ENCODE measurements around the gene ZBTB47.

The ZBTB47 gene

DNA sequence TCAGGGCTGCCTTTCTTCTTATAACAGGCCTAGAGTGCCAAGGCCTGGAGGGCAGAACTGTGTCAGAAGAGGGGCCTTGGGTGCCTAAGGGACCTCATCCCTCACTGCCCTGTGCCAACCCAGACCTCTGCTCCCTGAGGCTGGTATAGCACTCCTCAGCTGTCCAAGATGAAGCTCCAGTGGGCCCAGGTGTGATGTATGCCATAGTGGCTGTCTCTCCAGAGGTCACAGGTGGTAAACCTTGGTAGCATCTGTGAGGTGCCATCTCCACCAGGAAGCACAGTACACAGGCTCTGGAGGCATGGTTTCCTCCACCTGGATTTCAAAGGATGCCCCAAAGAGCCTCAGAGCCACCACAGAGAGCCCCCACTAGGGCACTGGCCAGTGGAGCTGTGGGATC lies 19.6 kb downstream of the ZBTB47 start:
- no peak overlapping the region for H3K4me3 ChIP-seq (ENCODE audit: low read depth, low read length)
- H4K91ac ChIP-seq (ENCODE audit: low read depth, low read length): no peak overlapping the region
- H3K23ac ChIP-seq (ENCODE audit: low read length): no peak overlapping the region
- no peak overlapping the region for H3K14ac ChIP-seq (ENCODE audit: low read length)
- H2BK5ac ChIP-seq (ENCODE audit: low read depth, low read length, poor library complexity): no peak overlapping the region
- no peaks in the 10 kb centered on the region for H3K79me2 ChIP-seq (ENCODE audit: control insufficient read depth, insufficient read depth, low read length, poor library complexity)
- H3K36me3 ChIP-seq (ENCODE audit: control insufficient read depth in 1 of 2, insufficient read depth in 2 of 2, low read length in 2 of 2): no peaks in the 10 kb centered on the region
- H3K27me3 ChIP-seq (ENCODE audit: insufficient read depth, low read length): no peaks in the 10 kb centered on the region
- DNase-seq: no peak
- H3K9me3 ChIP-seq (ENCODE audit: insufficient read depth, low read depth, low read length): peaks cover 4% of the 10 kb centered on the region
- H3K18ac ChIP-seq (ENCODE audit: low read length): no peak overlapping the region
- no peak overlapping the region for H2BK12ac ChIP-seq (ENCODE audit: low read length)
- H3K9ac ChIP-seq (ENCODE audit: low read length): no peak overlapping the region
- no peak overlapping the region for H2BK120ac ChIP-seq (ENCODE audit: insufficient read depth, low read length, poor library complexity)
- H2AFZ ChIP-seq (ENCODE audit: insufficient read depth, low read length, poor library complexity): no peak overlapping the region
- no peaks in the 10 kb centered on the region for H3K4me1 ChIP-seq (ENCODE audit: control insufficient read depth in 1 of 2, insufficient read depth in 2 of 2, low read length in 2 of 2)
- H3K79me1 ChIP-seq (ENCODE audit: low read length): no peaks in the 10 kb centered on the region
- H3K4me2 ChIP-seq (ENCODE audit: low read length): no peak overlapping the region
- H4K8ac ChIP-seq (ENCODE audit: low read depth, low read length): no peak overlapping the region
- no peak overlapping the region for H4K12ac ChIP-seq (ENCODE audit: low read depth, low read length)
- H3K4ac ChIP-seq (ENCODE audit: low read depth, low read length): no peak overlapping the region
- H3K27ac ChIP-seq (ENCODE audit: low read depth, low read length): no peak overlapping the region
- H2AK5ac ChIP-seq (ENCODE audit: low read length): no peak overlapping the region

DNA sequence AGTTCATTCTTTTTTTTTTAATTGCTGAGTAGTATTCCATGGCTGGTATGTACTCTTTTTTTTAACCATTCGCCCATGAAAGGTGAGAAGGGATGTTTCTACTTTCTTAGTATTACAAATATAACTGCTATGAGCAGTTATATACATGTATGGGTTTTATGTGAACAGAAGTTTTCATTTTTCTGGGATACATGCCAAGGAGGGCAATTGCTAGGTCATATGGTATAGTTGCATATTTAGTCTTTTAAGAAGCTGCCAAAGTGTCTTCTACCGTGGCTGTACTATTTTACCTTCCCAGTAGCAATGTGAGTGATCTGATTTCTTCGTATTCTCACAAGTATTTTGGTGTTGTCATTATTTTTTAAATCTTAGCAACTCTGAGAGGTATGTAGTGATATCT lies 20.6 kb downstream of the ZBTB47 start:
- Histone ChIP-seq H2BK5ac (ENCODE audit: low read depth, low read length, poor library complexity) (no peak overlapping the region), H3K36me3 (ENCODE audit: control insufficient read depth in 1 of 2, insufficient read depth in 2 of 2, low read length in 2 of 2) (no peaks in the 10 kb centered on the region), H2BK120ac (ENCODE audit: insufficient read depth, low read length, poor library complexity) (no peak overlapping the region), H3K79me1 (ENCODE audit: low read length) (no peaks in the 10 kb centered on the region), H2AFZ (ENCODE audit: insufficient read depth, low read length, poor library complexity) (no peak overlapping the region), H4K91ac (ENCODE audit: low read depth, low read length) (no peak overlapping the region), H3K27me3 (ENCODE audit: insufficient read depth, low read length) (no peaks in the 10 kb centered on the region), H4K12ac (ENCODE audit: low read depth, low read length) (no peak overlapping the region), H2AK5ac (ENCODE audit: low read length) (no peak overlapping the region), H3K18ac (ENCODE audit: low read length) (no peak overlapping the region), H3K4me3 (ENCODE audit: low read depth, low read length) (no peak overlapping the region), H2BK12ac (ENCODE audit: low read length) (no peak overlapping the region), H3K4me1 (ENCODE audit: control insufficient read depth in 1 of 2, insufficient read depth in 2 of 2, low read length in 2 of 2) (no peaks in the 10 kb centered on the region), H3K14ac (ENCODE audit: low read length) (no peak overlapping the region), H3K79me2 (ENCODE audit: control insufficient read depth, insufficient read depth, low read length, poor library complexity) (no peaks in the 10 kb centered on the region), H3K9ac (ENCODE audit: low read length) (no peak overlapping the region), H3K9me3 (ENCODE audit: insufficient read depth, low read depth, low read length) (peaks cover 2% of the 10 kb centered on the region), H3K27ac (ENCODE audit: low read depth, low read length) (no peak overlapping the region), H3K4me2 (ENCODE audit: low read length) (no peak overlapping the region), H4K8ac (ENCODE audit: low read depth, low read length) (no peak overlapping the region), H3K23ac (ENCODE audit: low read length) (no peak overlapping the region), H3K4ac (ENCODE audit: low read depth, low read length) (no peak overlapping the region)
- no peak for DNase-seq
- no CpG with 5 or more reads among the region's 3 CpGs for WGBS (ENCODE audit: extremely low coverage, insufficient coverage, insufficient read length)

DNA sequence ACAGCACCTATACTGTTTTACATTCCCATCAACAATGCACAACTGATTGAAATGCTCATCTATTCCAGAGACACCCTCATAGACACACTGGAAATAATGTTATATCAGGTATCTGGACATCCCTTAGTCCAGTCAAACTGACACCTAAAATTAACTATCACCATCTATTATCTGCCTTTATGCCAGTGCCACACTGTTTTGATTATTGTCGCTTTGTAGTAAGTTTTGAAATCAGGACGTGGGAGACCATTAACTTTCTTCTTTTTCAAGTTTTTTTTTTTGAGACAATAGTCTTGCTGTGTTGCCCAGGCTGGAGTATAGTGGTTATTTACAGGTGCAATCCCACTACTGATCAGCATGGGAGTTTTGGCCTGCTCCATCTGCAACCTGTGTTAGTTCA lies 22.4 kb downstream of the ZBTB47 start:
- Histone ChIP-seq H4K8ac (ENCODE audit: low read depth, low read length) (no peak overlapping the region), H3K79me1 (ENCODE audit: low read length) (no peaks in the 10 kb centered on the region), H3K4me1 (ENCODE audit: control insufficient read depth in 1 of 2, insufficient read depth in 2 of 2, low read length in 2 of 2) (no peaks in the 10 kb centered on the region), H3K18ac (ENCODE audit: low read length) (no peak overlapping the region), H2AK5ac (ENCODE audit: low read length) (no peak overlapping the region), H2BK5ac (ENCODE audit: low read depth, low read length, poor library complexity) (no peak overlapping the region), H4K12ac (ENCODE audit: low read depth, low read length) (no peak overlapping the region), H3K9me3 (ENCODE audit: insufficient read depth, low read depth, low read length) (no peaks in the 10 kb centered on the region), H3K36me3 (ENCODE audit: control insufficient read depth in 1 of 2, insufficient read depth in 2 of 2, low read length in 2 of 2) (no peaks in the 10 kb centered on the region), H3K9ac (ENCODE audit: low read length) (no peak overlapping the region), H3K4me3 (ENCODE audit: low read depth, low read length) (no peak overlapping the region), H2AFZ (ENCODE audit: insufficient read depth, low read length, poor library complexity) (no peak overlapping the region), H3K23ac (ENCODE audit: low read length) (no peak overlapping the region), H3K79me2 (ENCODE audit: control insufficient read depth, insufficient read depth, low read length, poor library complexity) (no peaks in the 10 kb centered on the region), H3K27ac (ENCODE audit: low read depth, low read length) (no peak overlapping the region), H3K4ac (ENCODE audit: low read depth, low read length) (no peak overlapping the region), H2BK12ac (ENCODE audit: low read length) (no peak overlapping the region), H3K14ac (ENCODE audit: low read length) (no peak overlapping the region), H2BK120ac (ENCODE audit: insufficient read depth, low read length, poor library complexity) (no peak overlapping the region), H4K91ac (ENCODE audit: low read depth, low read length) (no peak overlapping the region), H3K27me3 (ENCODE audit: insufficient read depth, low read length) (no peaks in the 10 kb centered on the region), H3K4me2 (ENCODE audit: low read length) (no peak overlapping the region)
- DNase-seq: no peak
- no CpG with 5 or more reads among the region's 2 CpGs for WGBS (ENCODE audit: extremely low coverage, insufficient coverage, insufficient read length)

DNA sequence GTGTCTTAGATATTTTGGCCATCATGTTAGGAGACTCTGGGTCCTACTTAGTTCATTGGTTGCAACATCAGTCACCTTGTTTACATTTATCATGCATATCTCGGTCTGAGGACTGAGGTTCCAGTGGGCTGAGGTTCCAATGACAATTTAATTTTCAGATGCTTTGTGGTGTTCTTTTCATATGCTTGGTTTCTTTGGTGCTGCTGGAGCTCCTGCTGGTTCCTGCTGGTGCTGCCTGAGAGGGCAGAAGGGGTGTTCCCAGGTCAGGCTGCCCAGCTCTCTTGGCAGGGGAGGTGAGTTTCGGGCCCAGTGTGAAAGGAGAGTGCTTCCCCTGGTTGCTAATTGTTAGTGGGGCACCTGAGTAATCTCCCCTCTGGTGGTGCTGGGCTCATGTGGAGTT lies 24.9 kb downstream of the ZBTB47 start:
- no peak overlapping the region for H3K27ac ChIP-seq (ENCODE audit: low read depth, low read length)
- H3K14ac ChIP-seq (ENCODE audit: low read length): no peak overlapping the region
- no peak overlapping the region for H2BK12ac ChIP-seq (ENCODE audit: low read length)
- H4K91ac ChIP-seq (ENCODE audit: low read depth, low read length): no peak overlapping the region
- no peaks in the 10 kb centered on the region for H3K9me3 ChIP-seq (ENCODE audit: insufficient read depth, low read depth, low read length)
- H4K8ac ChIP-seq (ENCODE audit: low read depth, low read length): no peak overlapping the region
- no peak overlapping the region for H3K9ac ChIP-seq (ENCODE audit: low read length)
- no peak overlapping the region for H3K18ac ChIP-seq (ENCODE audit: low read length)
- no peak overlapping the region for H2AK5ac ChIP-seq (ENCODE audit: low read length)
- no CpG with 5 or more reads among the region's 2 CpGs for WGBS (ENCODE audit: extremely low coverage, insufficient coverage, insufficient read length)
- H3K36me3 ChIP-seq (ENCODE audit: control insufficient read depth in 1 of 2, insufficient read depth in 2 of 2, low read length in 2 of 2): no peaks in the 10 kb centered on the region
- no peak overlapping the region for H3K23ac ChIP-seq (ENCODE audit: low read length)
- no peaks in the 10 kb centered on the region for H3K27me3 ChIP-seq (ENCODE audit: insufficient read depth, low read length)
- H3K79me1 ChIP-seq (ENCODE audit: low read length): peaks cover 2% of the 10 kb centered on the region
- H2AFZ ChIP-seq (ENCODE audit: insufficient read depth, low read length, poor library complexity): no peak overlapping the region
- H3K4ac ChIP-seq (ENCODE audit: low read depth, low read length): no peak overlapping the region
- H3K4me2 ChIP-seq (ENCODE audit: low read length): no peak overlapping the region
- H3K4me1 ChIP-seq (ENCODE audit: control insufficient read depth in 1 of 2, insufficient read depth in 2 of 2, low read length in 2 of 2): peaks cover 2% of the 10 kb centered on the region in 2 experiments
- DNase-seq: no peak
- no peak overlapping the region for H2BK5ac ChIP-seq (ENCODE audit: low read depth, low read length, poor library complexity)
- H2BK120ac ChIP-seq (ENCODE audit: insufficient read depth, low read length, poor library complexity): no peak overlapping the region
- no peak overlapping the region for H3K4me3 ChIP-seq (ENCODE audit: low read depth, low read length)
- no peak overlapping the region for H4K12ac ChIP-seq (ENCODE audit: low read depth, low read length)
- H3K79me2 ChIP-seq (ENCODE audit: control insufficient read depth, insufficient read depth, low read length, poor library complexity): no peaks in the 10 kb centered on the region
